Esophagus squamous epithelium (tissue), 5 donors: ENCODE measurements around the gene MIEF1. TPM values are rescaled to one million over a fixed set of nuclear protein-coding genes. Genes with fewer than 3 reads are reported as not detected.

Experiments
- DNase-seq: peaks from one replicate; lab custom pipeline; 2025; lab: John Stamatoyannopoulos, UW
- H3K27ac ChIP-seq, 4 donors: fragments of 200-600 bp; sonication (generic); one replicate each; pipeline ENCODE4 v1.5.1; 2016 to 2019; ENCODE audit warnings: mild to moderate bottlenecking in 1 of 4
- H3K27me3 ChIP-seq, 4 donors: fragments of 200-600 bp; sonication (generic); 1 replicate in 3 of 4; 2 replicates in 1 of 4; pipeline versions ENCODE4 v1.5.1 to v1.6.0; 2017 to 2021; ENCODE audit warnings: antibody characterized with exemption in 1 of 4
- H3K36me3 ChIP-seq, 3 donors: fragments of 200-600 bp; sonication (generic); one replicate each; pipeline ENCODE4 v1.5.1; 2016 to 2019
- H3K4me1 ChIP-seq, 3 donors: fragments of 200-600 bp; sonication (generic); one replicate each; pipeline ENCODE4 v1.5.1; 2017 to 2019
- H3K4me3 ChIP-seq, 4 donors: fragments of 200-600 bp; sonication (generic); 1 replicate in 3 of 4; 2 replicates in 1 of 4; pipeline ENCODE4 v1.5.1; 2016 to 2019; ENCODE audit warnings: mild to moderate bottlenecking in 2 of 4, moderate library complexity in 1 of 4
- H3K9me3 ChIP-seq, 3 donors: fragments of 200-600 bp; sonication (generic); one replicate each; pipeline ENCODE4 v1.5.1; 2016 to 2019
- POLR2A ChIP-seq, 4 donors: fragments of 450-650 bp; IDR thresholded peaks; one replicate each; pipeline ENCODE4 v1.6.1; 2017; ENCODE audit warnings: antibody characterized with exemption in 4 of 4, mild to moderate bottlenecking in 4 of 4, moderate library complexity in 3 of 4
- WGBS, 2 donors: methylation state at CpG; one replicate each; pipeline ENCODE4 v1.1.5; 2018; 5-methylcytosine and 5-hydroxymethylcytosine counted together
- intact Hi-C: fragments of 100-400 bp; cut with DNase I; formaldehyde crosslinking; loops from one replicate; pipeline ENCODE4 v1.15.0; 2022
- total RNA-seq, 4 donors: library from RNA; depleted of rRNA; stranded (reverse); fragments of >200 nt; gene quantifications; one replicate each; pipeline ENCODE4 v1.1.0, GENCODE V29; 2016
- TF ChIP-seq, protein P1 (sequence below), 6 experiments: fragments of 450-650 bp in 4 of 6; fragments of 200-600 bp in 2 of 6; sonication (generic) in 2 of 6; IDR thresholded peaks; one replicate each; pipeline ENCODE4 v1.5.1; 2016 to 2019; ENCODE audit warnings: antibody characterized with exemption in 6 of 6, mild to moderate bottlenecking in 4 of 6, moderate library complexity in 4 of 6
- donor health status: DM: yes; HTN: yes; CAD: no.

The MIEF1 gene
- total RNA-seq, 4 donors from 2014 or later, result 21.4 to 34.2 (median 23.9) TPM

DNA sequence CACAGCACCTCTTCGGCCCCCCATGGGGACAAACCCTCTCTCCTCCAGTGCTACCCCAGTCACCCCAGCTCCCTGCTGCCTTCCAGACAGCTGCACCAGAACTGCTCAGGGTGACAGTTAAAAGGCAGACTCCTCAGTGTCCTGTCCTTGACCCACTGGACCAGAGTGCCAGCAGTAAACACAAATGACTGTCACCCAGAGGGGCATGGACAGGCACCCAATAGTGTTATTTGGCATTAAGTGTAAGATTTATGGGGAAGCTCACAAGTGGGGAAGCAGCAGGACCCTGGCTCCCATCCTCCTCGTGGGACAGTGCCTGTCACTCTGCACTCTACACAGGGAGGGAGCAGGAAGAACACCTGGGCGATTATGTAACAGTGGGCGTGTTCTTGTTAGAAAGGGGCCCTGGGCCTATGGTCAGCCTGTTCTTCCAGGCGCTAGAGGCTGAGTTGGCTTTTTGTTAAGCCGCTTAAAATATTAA lies 25.4 kb downstream of the MIEF1 start:
- no peaks in the 10 kb centered on the region for H3K9me3 ChIP-seq
- H3K4me3 ChIP-seq, result no peak overlapping the region
- H3K36me3 ChIP-seq, result peaks cover 6 to 60% (median 14%) of the 10 kb centered on the region in 3 donors
- H3K27me3 ChIP-seq, result no peaks in the 10 kb centered on the region
- TF ChIP-seq, protein P1, sequence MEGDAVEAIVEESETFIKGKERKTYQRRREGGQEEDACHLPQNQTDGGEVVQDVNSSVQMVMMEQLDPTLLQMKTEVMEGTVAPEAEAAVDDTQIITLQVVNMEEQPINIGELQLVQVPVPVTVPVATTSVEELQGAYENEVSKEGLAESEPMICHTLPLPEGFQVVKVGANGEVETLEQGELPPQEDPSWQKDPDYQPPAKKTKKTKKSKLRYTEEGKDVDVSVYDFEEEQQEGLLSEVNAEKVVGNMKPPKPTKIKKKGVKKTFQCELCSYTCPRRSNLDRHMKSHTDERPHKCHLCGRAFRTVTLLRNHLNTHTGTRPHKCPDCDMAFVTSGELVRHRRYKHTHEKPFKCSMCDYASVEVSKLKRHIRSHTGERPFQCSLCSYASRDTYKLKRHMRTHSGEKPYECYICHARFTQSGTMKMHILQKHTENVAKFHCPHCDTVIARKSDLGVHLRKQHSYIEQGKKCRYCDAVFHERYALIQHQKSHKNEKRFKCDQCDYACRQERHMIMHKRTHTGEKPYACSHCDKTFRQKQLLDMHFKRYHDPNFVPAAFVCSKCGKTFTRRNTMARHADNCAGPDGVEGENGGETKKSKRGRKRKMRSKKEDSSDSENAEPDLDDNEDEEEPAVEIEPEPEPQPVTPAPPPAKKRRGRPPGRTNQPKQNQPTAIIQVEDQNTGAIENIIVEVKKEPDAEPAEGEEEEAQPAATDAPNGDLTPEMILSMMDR (IDR thresholded peaks at IDR 0.05), result no peak
- TF ChIP-seq POLR2A (IDR thresholded peaks at IDR 0.05), result no peak
- intact Hi-C loops, result no loop called here
- peak overlapping the region; percentile 48 to 70 (median 64) for H3K27ac ChIP-seq
- no peak for DNase-seq
- 28 to 56% methylated on average over 3 of the region's 6 CpGs for WGBS, 2 donors
- peaks cover 56 to 94% (median 69%) of the 10 kb centered on the region in 3 donors for H3K4me1 ChIP-seq

DNA sequence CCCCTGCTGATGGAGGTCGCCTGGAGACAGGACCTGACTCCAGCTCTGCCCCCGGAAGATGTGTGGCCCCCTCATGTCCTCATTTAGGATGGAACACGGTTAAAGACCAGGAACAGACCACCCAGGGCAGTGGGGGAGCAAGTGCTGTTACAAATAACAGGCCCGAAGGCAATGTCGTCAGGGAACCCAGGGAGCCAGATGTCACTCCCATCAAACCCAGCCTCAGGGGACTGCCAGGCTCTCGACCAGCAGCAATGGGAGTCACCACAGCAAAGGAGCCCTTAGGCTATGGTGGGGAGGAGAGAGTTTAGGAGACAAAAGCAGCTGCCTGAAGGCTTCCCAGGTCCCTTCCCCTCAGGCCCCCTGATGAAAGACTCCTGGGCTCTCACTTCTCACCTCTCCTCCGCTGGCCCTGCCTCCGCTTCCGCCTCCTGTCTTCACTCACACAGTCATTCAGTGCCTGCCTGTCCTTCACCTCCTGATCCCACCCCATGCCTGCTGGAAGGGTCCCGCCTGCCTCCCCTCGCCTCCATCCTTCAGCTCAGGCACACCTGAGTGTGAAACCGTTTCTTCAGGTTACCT lies 26.1 kb downstream of the MIEF1 start:
- TF ChIP-seq, protein P1 (IDR thresholded peaks at IDR 0.05), result no peak
- TF ChIP-seq POLR2A (IDR thresholded peaks at IDR 0.05), result no peak
- H3K4me1 ChIP-seq, result peaks cover 50 to 91% (median 62%) of the 10 kb centered on the region in 3 donors
- no peaks in the 10 kb centered on the region for H3K27me3 ChIP-seq
- H3K9me3 ChIP-seq, result no peaks in the 10 kb centered on the region
- peak overlapping the region; percentile 48 to 70 (median 64) for H3K27ac ChIP-seq
- WGBS, 2 donors, result 54 to 78% methylated on average over 8 to 10 of the region's 12 CpGs
- DNase-seq, result no peak
- intact Hi-C loops, result no loop called here
- H3K36me3 ChIP-seq, result peaks cover 0 to 54% (median 11%) of the 10 kb centered on the region in 3 donors
- H3K4me3 ChIP-seq, result peak overlapping the region in 2 of 4 donors; percentile 14 to 15

DNA sequence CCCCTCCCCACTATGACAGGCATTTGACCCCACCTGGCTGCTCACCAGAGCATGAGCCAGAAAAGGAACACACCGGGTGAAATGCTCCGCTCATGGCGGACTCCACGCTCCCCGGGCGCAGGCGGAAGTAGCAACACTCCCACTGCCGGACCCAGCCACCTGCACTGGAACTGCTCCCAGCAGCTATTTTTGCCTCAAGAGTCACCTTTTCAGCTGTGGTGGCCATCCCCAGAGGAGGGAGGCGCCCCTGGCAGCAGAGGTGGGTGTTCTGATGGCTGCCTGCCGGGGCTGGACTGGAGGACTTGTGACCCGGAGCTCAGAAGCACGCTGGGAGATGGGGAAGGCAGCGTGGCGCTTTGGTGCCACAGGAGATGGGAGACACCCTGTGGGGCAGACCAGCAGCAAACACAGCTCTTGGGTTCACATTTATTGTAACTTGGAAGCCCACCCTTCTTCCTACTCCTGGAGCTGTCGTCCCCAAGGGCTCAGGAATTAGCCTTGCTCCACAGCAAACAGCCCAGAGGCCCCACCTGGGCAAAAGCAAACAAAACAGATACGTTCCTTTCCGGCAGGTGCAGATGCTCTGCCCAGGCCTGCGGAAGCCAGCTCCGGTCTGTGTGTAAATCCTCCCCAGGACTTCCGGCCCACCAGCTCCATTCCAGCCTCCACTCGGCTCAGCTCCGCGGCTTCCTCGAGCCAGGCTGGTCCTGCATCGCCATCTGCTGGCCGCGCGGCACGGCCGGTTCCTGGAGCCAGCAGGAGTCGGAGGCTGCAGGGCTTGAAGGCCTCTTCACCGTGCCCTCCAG lies 26.8 kb downstream of the MIEF1 start:
- DNase-seq, result peak; percentile 60
- Histone ChIP-seq H3K9me3 (no peaks in the 10 kb centered on the region), H3K27me3 (no peaks in the 10 kb centered on the region), H3K27ac (peak overlapping the region; percentile 48 to 70 (median 64)), H3K36me3 (peaks cover 0 to 48% (median 10%) of the 10 kb centered on the region in 3 donors), H3K4me1 (peaks cover 49 to 88% (median 55%) of the 10 kb centered on the region in 3 donors), H3K4me3 (peak overlapping the region in 3 of 4 donors; percentile 14 to 50 (median 15))
- TF ChIP-seq, protein P1 (IDR thresholded peaks at IDR 0.05), result peak; percentile 96 to 99 (median 98)
- TF ChIP-seq POLR2A (IDR thresholded peaks at IDR 0.05), result peak in 1 of 4 donors; percentile 55
- 0 to 26% methylated on average over 5 to 11 of the region's 32 CpGs for WGBS, 2 donors
- intact Hi-C loops, result no loop called here

DNA sequence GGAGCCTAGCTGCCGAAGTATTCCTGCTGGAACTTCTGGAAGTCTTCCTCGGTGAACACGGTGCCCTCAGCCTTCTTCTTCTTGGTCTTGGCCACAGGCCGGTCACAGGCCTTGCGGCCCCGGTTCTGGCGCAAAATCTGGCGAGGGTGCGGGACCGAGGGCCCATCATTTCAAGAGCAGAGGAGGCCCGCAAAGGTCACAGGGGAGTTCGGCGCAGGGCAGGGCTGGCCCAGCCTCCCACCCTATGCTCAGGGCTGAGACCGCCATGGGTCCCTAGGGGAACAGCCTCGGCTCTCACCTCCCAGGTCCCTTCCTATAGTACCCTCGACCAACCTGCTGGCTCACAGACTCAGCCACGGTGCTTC lies 27.4 kb downstream of the MIEF1 start:
- H3K4me3 ChIP-seq, result peak overlapping the region in 3 of 4 donors; percentile 14 to 50 (median 15)
- TF ChIP-seq, protein P1 (IDR thresholded peaks at IDR 0.05), result no peak
- no peak for TF ChIP-seq POLR2A (IDR thresholded peaks at IDR 0.05)
- no peak for DNase-seq
- H3K36me3 ChIP-seq, result peaks cover 0 to 42% (median 4%) of the 10 kb centered on the region in 3 donors
- WGBS, 2 donors, result 45 to 53% methylated on average over 2 to 8 of the region's 17 CpGs
- intact Hi-C loops, result no loop called here
- H3K9me3 ChIP-seq, result no peaks in the 10 kb centered on the region
- peak overlapping the region; percentile 48 to 70 (median 64) for H3K27ac ChIP-seq
- no peaks in the 10 kb centered on the region for H3K27me3 ChIP-seq
- peaks cover 49 to 88% (median 53%) of the 10 kb centered on the region in 3 donors for H3K4me1 ChIP-seq
